GM13977 (cell line): ENCODE results near the gene CA10.

Experiments
- DNase-seq: peaks from one replicate; pipeline ENCODE4 v3.0.0; 2012; ENCODE audit warnings: low spot score
- in situ Hi-C: fragments of 300-500 bp; cut with MboI; formaldehyde crosslinking; loops from one replicate; pipeline ENCODE4 v1.12.0; 2022; ENCODE audit warnings: low sequenced_read_pairs, low pct_unique_long_range_greater_than_20kb, mixed read lengths, inconsistent platforms; ENCODE audit not compliant: unreplicated experiment
- TF ChIP-seq, protein P1 (sequence below): IDR thresholded peaks from 2 replicates; pipeline ENCODE4 v1.5.1; 2012; ENCODE audit warnings: mild to moderate bottlenecking, control low read depth; ENCODE audit not compliant: insufficient read depth; ENCODE audit errors: extremely low read depth, missing control alignments

Gene CA10

GRCh38 chr17:51630101-51630671 is 528.3 kb downstream of the CA10 start:
- in situ Hi-C loops: no loop called here

GRCh38 chr17:51629232-51629631 is 529.3 kb downstream of the CA10 start:
- no peak for DNase-seq
- TF ChIP-seq, protein P1, sequence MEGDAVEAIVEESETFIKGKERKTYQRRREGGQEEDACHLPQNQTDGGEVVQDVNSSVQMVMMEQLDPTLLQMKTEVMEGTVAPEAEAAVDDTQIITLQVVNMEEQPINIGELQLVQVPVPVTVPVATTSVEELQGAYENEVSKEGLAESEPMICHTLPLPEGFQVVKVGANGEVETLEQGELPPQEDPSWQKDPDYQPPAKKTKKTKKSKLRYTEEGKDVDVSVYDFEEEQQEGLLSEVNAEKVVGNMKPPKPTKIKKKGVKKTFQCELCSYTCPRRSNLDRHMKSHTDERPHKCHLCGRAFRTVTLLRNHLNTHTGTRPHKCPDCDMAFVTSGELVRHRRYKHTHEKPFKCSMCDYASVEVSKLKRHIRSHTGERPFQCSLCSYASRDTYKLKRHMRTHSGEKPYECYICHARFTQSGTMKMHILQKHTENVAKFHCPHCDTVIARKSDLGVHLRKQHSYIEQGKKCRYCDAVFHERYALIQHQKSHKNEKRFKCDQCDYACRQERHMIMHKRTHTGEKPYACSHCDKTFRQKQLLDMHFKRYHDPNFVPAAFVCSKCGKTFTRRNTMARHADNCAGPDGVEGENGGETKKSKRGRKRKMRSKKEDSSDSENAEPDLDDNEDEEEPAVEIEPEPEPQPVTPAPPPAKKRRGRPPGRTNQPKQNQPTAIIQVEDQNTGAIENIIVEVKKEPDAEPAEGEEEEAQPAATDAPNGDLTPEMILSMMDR: no peak
- in situ Hi-C loops: no loop called here

More at GRCh38 chr17:51630101-51630671, 528.3 kb downstream of the CA10 start:
- TF ChIP-seq, protein P1: no peak
- no peak for DNase-seq

GRCh38 chr17:51627779-51628178 is 530.7 kb downstream of the CA10 start:
- TF ChIP-seq, protein P1: no peak
- in situ Hi-C loops: no loop called here
- no peak for DNase-seq

- TF ChIP-seq, protein P1: no peak
- in situ Hi-C loops: no loop called here
- no peak for DNase-seq
Measured at GRCh38 chr17:51618476-51618875, 540.0 kb downstream of the CA10 start.

GRCh38 chr17:51617986-51618385 is 540.5 kb downstream of the CA10 start:
- in situ Hi-C loops: no loop called here
- DNase-seq: no peak
- TF ChIP-seq, protein P1: no peak

DNA sequence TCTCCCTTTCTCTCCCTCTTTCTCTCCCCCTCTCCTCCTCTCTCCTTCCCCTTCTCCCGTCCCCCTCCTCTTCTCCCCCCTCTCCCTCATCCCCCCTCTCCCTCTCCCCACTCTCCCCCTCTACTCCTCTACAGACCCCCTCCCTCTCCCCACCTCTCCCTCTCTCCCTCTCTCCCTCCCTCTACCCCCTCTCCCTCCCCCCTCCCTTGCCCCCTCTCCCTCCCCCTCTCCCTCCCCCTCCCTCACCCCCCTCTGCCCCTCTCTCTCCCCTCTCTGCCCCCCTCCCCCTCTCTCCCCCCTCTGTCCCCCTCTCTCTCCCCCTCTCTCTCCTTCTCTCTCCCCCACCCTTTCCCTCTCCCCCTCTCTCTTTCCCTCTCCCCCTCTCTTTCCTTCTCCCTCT is 545.3 kb downstream of the CA10 start:
- DNase-seq: no peak
- in situ Hi-C loops: no loop called here
- TF ChIP-seq, protein P1: no peak
